ENCODE measurements around the gene DTL.

DNA sequence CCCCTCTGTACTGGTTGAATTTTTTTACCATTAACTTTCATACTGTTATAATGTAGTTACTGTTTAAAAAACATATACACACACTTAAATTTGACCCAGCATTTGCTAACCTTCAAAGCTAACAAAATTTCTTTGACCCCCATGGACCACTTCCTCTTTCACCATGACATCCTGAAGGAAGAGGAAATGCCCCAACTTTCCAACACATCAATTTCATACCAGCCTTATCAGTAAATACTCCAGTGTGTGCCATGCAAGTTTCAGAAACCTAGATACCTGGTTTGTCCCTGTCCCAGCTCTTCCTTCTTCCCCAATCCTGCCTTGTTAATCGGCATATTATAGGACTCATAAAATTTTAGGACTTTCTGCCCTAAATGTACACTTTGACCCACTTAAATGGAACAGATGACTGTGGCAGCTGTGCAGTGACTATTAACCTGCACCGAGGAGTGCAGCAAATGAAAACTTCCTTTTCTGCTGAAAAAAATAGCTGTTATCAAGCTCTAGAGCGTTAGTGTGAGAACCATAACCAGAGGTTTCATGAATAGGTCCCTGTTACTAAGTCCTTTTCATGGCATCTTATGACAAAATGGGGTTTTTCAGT, 54.1 kb downstream of the DTL start:
- no peak for TF ChIP-seq EZH2 (IDR thresholded peaks at IDR 0.05; ENCODE audit: insufficient read depth, poor library complexity, severe bottlenecking)
- TF ChIP-seq EZH2phosphoT487 (IDR thresholded peaks at IDR 0.05; ENCODE audit: insufficient read depth, low read depth): no peak

Data from GM23248 (cell line).